GM19043 (cell line): Measurements from ENCODE around the gene ELFN1.

Experiments
- ATAC-seq: cut with Tn5 transposase; IDR thresholded peaks from one replicate; pipeline ENCODE4 v1.9.1; 2021; ENCODE audit warnings: low read depth; ENCODE audit not compliant: unreplicated experiment

Gene ELFN1

DNA sequence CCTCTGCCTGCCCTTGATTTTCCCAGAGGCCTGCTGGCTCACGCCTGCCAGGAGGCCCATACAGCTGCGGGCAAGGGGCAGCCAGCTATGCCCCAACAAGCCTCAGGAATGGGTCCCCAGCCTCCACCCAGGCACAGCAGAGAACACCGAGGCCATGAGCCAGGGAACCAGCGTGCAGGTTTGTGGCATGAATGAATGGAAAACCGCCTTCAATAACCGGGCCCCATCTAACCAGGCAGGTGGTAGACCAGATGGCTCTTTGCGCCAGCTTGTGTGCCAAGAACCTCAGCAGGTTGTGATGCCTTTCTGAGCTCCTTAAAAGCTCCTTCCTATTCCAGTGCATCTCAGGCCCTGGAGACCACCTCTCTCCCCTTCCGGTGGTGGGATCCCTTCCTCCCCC lies 50.2 kb downstream of the ELFN1 start:
- ATAC-seq: no peak

DNA sequence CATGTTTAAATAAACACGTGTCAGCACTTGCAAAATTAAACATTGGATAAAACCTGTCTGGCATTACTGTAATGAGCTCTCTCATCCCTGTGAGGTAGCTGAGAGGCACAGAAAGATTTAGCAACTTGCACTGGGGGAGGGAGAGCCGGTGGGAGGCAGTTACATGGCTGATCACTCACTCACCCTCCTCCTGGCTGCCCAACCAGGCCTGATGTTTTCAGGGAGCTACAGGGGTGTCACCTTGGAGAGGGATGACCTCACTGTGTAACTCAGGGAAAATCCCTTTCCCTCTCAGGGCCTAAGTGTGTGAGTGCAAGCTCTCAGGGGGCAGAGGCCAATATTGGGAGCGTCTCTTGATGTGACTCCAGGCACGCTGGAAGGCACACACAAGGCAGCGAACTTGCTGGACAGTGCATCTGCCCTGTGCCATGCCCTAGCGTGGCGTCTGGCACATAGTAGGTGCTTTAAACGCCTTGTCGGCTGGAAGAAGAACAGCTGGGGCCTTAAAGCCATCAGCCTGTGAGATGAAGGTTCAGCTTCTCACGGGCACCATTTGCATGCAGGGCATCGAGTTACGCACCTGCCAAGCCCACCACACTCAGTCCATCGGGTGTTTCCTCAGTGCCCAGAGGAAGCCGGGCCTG lies 51.1 kb downstream of the ELFN1 start:
- no peak for ATAC-seq

DNA sequence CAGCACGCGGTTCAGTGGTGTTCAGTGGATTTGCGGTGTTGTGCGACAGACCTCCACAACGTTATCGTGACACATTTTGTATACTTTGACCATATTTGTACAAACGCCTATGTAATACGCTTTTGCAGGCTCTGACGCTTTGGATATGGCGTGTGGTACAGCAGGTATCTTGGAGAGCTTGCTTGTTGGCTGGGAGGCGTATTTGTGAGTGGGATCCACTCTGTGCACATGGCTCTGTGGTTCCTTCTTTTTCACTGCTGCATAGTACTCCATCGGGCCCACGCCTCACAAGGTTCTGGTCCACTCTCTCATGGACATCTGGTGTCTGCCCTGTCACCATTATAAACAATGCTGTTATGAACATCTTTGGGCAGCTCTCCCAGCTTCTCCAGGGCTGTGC lies 53.2 kb downstream of the ELFN1 start:
- no peak for ATAC-seq

DNA sequence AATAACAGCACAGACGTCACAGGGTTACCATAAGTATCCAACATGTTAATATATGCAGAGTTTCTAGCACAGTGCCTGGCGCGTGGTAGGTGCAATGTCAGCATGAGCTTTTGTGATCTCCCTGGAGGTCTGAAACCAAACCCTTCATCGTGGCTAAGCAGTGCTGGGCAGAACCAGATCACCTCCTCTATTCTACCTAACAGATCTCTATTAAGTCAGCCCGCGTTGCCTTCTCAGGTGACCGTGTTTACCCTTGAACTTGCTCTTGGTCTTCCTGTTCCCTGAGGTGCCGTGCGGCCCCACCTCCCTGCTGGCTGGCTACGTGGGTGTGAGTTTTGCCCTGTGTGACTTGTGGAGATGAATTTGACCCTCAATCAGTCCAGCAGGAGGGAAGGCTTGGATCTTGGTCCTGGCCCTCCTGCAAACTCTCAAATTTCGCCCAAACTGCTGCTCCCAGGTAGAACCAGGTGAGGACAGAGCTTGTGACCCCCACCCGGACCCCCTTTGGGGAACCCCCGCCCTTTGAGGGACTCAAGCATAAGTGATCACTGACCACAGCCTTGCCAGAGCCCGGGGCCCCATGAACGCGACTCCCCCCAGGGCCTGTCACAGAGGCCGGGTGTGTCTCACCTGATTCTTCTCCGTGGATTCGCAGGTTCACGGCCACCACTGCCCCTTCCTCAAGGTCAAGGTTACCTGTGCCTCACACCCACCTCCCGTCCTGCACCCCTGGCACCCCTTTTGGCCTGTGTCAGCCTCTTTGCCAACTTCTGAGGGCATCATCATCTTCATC lies 54.2 kb downstream of the ELFN1 start:
- no peak for ATAC-seq

DNA sequence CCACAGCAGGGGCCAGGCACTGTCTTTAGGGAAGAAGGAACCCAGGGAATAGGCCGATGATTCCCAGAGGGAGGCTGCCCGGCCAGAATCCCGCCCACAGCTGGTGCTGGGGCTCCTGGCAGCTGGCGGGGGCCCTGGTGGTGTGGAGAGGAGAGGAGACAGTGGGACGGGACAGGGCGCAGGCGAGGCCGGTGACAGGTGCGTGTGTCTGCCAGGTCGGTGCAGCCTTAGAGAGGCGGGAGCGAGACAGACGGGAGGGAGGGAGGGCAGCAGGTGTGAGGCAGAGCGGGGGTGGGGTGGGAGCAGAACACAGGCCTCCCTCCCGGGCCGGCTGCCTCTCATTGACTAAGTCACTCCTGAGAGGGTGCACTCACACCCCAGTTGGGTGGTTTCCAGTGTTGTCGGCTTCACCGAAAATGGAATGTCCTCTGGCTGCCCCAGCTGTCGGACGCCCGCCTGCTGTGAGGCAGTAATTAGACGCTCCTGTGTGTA lies 55.2 kb downstream of the ELFN1 start:
- ATAC-seq: no peak

DNA sequence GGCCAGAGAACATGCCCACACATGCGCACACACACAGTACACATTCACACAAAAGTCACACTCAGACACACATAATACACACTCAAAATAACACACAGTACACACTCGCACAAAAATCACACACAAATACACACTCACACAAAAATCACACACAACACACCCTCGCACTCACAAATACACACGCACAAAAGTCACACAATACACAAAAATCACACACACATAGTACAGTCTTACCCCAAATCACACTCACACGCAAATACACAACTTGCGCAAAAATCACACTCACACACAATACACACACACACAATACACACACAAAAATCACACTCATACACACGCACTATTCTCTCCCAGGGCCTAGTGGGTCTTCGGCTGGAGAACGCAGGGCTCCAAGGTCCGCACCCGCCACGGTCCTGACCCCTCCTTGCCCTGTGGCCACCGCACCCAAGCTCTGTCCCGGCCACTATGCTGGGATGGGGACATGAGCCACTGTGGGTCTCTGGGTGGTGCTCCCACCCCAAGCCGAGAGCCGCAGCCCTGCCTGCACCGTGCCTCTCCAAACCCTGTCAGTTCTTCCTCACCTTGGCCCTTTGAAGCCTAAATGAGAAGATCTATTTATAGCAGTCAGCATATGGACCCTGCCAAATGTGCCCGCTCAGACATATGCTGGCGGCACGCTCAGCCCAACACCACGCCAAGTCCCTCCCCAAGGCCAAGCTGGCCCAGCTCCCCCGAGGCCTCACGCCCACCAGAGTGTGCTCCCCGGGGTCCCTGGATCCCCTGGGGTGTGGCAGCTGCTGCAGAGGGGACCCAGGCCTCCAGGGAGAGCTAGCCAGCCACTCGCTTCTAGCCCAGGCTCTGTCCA lies 55.9 kb downstream of the ELFN1 start:
- ATAC-seq: no peak

DNA sequence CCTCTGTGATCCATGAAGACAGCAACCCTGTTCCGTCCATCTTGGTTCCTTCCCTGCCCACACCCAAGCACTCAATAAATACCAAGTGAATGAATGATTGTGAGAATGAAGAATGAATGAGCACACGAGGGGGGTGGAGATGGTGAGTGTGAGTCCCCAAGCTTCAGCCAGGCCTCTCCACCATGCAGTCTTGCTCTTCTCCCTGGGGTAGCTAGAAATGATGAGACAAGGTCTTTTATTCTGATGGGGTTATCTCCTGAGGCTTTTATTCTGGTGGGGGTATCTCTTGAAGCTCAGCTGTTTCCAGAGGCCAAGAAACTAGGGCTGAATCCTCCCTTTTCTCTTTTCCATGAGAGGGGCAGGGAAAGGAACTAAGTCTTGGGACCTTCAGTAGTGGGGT lies 57.0 kb downstream of the ELFN1 start:
- ATAC-seq: no peak

DNA sequence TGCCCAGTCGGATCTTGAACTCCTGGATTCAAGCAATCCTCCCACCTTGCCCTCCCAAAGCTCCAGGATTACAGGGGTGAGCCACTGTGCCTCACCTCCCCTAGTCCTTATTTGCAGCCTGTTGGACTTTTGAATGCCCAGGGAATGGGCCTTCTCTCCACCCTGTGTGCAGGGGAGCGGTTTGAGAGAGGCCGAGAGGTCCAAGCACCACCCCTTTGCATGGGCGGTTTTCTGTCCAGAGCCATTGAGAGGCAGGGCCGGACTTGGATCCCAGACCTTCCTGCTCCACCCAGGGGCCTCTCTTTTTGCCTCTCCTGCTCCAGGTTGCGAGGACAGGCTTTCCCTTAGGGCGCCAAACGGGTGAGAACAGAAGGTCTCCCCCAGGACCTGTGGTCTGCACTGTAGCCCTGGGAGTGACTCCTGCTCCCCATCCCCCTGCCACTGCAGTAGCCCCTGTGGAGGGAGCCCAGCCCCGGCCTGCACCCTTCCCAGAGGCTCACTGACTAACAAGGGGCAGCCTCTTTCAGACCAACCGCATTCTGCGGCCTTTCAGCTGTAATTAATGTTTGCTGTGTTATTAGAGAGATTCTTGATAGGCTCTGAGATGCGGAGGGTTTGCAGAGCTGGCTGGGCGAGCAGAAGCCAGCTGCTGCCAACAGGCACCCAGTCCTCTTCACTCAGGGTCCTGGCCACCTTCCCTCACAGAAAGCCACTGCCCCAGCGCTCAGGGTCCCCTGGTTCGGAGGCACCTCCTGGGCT lies 57.9 kb downstream of the ELFN1 start:
- ATAC-seq: no peak

DNA sequence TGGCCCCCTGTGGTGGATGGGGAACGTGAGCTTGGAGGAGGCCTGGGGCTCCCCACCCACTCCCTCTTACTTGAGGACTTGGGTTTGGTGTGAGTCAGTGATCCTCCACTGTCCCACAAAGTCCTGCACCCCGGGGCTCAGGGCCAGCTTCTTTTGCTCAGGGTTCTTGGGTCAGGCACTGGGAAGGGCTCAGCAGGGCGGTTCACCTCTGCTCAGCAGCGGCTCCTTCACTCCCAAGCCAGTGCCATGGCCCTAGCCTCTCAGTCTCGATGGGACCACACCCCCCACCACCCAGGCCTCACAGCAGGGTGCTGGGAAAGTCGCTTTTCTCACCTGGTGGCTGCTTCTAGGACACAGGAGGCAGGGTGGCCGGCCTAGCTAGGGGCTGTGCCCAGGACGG lies 59.1 kb downstream of the ELFN1 start:
- ATAC-seq: no peak

DNA sequence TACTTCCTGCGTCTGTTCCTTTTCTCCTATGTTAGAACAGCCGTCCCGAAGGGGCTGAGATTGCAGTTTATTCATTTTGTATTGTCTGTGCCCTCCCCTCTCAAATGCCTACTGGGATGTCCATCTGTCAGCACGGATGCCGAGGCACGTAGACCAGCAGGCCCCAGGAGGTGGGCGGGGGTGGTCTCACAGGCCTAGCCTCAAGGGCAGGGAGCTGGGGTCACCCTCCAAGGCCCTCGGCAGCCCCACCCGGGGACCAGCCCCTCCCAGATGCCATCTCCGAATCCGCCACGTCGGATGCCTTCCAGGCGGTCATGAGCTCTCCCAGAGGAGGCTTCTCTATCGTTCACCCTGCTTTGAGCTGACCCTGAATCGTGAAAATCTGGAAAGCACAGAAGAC lies 59.7 kb downstream of the ELFN1 start:
- ATAC-seq: no peak

DNA sequence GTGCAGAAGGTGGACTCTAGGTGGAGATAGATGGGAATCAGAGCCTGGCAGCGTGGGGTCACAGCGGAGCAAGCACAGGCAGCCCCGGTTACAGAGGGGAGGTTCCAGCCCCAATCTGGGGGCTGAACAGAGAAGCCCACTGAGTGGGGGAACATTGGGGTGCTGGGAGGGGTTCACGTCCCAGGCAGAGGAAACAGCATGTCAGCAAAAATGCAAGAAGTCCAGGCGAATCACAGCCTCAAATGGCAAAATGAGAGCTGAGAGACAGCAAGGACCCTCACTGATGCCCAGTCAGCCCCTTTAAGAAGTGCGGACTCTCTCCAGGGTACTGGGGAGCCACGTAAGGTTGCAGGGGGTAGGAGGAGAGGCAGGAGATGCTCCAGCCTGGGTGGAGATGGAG lies 62.0 kb downstream of the ELFN1 start:
- no peak for ATAC-seq

DNA sequence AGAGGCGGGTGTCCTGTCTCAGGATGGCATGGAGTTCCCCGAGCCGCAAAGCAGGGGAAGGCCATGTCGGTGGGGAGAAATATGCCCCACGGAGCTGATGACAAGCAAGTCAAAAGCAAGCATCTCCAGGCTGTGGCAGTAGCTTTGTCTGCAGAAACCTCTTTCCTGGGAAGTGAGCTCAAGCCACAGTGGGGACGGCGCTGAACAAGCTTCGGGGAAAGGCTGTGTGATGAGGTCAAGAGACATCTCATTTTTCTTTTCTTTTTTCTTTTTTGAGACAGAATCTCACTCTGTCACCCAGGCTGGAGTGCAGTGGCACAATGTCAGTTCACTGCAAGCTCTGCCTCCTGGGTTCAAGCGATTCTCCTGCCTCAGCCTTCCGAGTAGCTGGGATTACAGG lies 62.6 kb downstream of the ELFN1 start:
- no peak for ATAC-seq

DNA sequence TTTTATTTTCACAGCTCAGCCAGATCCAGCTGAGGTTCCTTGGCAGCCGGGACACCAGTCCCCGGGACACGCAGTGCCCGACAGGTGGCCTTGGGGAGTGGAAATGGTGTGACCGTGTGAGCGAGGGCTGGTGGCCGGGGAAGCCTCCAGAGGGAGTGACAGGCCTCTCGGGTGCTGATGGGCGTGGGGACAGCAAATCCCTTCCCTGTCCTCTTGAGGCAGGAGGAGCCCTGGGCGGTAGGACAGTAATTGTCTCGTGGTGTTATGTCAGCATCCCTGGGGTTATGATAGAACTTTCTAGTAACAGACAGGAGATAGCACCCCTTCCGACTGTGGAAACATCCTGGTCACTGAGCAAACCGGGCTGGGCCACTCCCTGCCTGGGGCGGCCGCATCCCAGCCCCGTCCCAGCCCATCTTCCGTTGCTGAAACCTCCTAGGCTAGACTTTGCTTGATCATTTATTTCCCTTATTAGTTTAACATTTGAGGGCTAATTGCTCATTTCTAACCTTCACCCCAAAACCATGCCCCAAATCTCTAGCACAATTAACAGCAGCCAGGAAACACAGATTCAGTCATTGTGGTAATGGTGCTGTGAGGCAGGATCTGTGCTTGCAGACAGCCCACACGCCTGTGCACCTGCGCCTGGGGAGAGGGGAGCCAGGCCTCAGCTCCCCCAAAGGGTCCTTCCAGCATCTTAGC lies 63.3 kb downstream of the ELFN1 start:
- ATAC-seq: no peak

DNA sequence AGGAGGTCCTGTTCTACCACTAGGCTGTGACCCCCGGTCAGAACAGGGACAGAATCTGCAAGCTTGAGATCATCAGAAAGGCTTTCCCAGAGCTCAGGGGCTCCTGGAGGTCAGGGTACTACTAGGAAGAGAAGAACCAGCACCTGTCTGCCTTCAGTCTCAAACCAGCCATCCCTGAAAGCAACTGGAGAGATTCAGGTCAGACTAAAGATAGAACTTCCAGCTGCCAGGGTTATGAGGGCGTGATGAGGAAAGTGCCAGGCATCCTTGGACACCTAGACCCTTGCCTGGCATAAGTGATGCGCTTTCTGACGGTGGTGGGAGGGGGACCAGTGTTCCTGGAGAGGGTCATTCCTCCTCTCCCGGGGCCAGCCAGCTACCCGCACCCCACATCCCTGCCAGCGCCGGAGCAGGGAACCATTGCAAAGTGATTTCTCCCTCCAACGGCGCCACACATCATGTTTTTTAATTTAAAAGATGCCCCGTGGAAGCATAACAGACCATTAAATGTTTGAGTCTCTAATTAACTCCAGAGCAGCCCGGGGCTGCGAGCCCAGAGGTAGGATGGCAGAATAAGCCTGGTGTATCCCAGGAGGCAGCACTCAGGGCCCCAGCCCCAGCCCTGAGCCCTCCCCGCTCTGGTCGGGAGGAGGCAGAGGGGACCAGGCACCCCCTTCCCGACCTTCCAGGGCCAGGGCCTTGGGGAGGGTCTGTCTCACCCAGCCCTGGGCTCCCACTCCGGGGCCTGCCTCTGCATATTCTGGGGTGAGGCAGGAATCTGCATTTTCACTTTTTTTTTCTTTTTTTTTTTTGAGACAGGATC lies 64.0 kb downstream of the ELFN1 start:
- no peak for ATAC-seq

DNA sequence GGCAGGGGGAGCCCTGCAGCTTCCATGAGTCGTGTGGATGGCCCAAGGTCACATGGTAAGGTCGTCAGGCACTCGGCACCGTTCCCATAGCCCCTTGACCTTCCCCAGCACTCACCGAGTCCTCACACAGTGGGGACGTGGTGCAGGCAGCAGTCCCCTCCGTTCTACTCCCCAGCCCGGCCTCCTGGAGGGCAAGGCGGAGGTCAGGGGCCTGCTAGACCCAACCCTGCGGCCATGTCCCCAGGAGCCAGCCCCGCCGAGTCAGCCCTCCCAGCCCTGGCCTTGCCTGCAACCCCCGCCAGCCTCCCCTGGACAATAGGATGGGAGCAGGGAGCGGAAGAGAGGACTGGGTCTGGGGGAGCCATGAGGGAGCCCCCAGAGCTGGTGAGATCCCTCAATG lies 65.2 kb downstream of the ELFN1 start:
- ATAC-seq: no peak

DNA sequence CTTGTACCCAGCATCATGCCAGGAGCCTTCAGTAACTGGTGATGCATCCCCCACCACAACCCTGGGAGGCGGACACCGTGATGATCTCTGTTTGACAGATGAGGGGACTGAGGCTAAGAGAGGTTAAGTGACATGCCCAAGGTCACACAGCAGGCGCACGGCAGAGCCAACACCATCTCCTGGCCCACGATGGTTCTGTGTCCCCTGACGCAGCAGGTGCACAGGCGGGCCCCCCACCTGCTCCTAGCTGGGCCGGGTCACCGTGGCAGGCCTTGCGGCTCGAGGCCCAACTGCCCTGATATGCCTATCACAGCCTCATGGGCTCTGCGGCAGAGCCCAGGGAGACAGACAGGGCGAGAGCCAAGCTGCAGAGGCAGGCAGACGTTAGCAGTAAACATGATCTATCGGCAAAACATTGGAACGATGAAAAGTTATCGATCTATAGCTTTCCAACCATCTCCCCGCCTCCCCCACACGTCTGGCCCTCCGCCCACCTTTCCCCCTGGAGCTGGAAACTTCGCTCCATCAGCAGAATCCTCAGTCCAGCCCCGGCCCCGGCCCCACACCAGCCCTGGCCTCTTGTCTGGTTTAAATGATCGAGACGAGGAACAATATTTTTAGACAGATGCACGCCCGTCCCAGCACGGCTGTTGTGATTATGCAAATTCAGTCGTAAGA lies 65.9 kb downstream of the ELFN1 start:
- no peak for ATAC-seq

DNA sequence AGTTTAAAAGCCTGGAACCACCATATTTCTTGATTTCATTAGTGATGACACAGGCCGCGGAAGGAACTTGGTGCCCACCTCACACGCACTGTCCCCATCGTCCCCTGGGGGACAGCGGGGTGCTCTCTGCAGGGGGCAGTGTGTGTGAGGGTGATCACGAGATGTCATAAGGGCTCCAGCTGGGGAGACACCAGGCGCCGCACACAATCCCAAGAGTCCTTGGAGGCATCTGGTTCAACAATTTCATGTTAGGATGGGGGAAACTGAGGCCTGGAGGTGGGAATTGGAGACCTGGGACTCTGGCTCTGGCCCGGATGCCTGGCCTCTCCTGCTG lies 66.4 kb downstream of the ELFN1 start:
- no peak for ATAC-seq

DNA sequence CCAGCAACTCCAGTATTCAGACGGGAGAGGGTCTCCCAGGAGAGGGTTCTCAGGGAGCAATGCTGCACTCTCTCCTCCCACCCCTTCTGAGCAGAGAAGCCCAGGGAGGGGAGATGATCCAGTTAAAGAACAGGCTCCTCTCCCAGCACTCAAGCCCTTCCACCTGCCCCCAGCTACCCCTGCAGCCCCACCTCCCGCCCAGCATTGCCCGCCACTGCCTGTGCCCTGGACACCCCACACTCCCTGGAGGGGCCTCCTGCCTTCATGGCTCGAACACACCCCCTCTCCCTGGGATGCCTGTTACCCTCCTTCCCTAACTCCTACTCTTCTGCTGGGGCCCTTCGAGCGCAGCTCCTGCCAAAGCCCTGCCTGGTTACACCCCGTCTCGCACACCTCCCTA lies 66.8 kb downstream of the ELFN1 start:
- no peak for ATAC-seq

DNA sequence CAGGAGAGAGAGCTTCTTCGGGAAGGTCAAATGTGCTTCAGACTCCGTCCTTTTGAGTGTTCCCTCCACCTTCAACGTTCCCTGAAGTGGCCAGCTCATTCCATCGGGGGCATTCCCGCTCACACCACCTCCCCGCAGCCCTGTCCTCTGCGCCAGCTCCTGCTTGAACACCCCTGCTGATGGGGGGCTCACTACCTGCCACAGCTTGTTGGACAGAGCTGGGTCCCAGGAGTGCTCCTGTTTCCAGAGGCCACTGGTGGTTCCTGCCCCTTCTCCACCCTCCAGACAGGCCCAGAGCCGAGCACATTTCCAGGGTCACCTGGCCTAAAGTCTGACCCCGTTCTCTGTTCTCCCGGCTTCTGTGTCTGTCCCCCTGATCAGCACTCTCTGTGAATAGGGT lies 67.4 kb downstream of the ELFN1 start:
- ATAC-seq: no peak
